ENCODE data around the gene CLEC2A. TPM values are rescaled to one million over a fixed set of nuclear protein-coding genes. Genes with fewer than 3 reads are reported as not detected.

Gene CLEC2A
- total RNA-seq, 1 donor = not detected

- no peak for TF ChIP-seq CTCF (IDR thresholded peaks at IDR 0.05; ENCODE audit: extremely low read depth, low read depth, low read length)
- Histone ChIP-seq H3K36me3 (ENCODE audit: insufficient read depth, low read length) (no peaks in the 10 kb centered on the region), H2AFZ (ENCODE audit: low read length) (no peak overlapping the region), H4K20me1 (ENCODE audit: insufficient read depth, low read length) (no peaks in the 10 kb centered on the region), H3K27me3 (ENCODE audit: insufficient read depth, low read length) (no peaks in the 10 kb centered on the region), H3K4me2 (ENCODE audit: insufficient read depth, low read length) (no peak overlapping the region), H3K4me1 (ENCODE audit: insufficient read depth, low read length) (no peaks in the 10 kb centered on the region), H3K9me3 (ENCODE audit: low read depth, low read length) (peaks cover 5% of the 10 kb centered on the region), H3K27ac (ENCODE audit: low read depth, low read length) (no peak overlapping the region), H3K4me3 (ENCODE audit: insufficient read depth, low read length) (no peak overlapping the region), H3K79me2 (ENCODE audit: insufficient read depth, low read length) (no peaks in the 10 kb centered on the region)
- no peak for DNase-seq (ENCODE audit: insufficient read length, low spot score, missing footprints)
Observed at GRCh38 chr12:9910716-9911421, 21.3 kb downstream of the CLEC2A start.

DNA sequence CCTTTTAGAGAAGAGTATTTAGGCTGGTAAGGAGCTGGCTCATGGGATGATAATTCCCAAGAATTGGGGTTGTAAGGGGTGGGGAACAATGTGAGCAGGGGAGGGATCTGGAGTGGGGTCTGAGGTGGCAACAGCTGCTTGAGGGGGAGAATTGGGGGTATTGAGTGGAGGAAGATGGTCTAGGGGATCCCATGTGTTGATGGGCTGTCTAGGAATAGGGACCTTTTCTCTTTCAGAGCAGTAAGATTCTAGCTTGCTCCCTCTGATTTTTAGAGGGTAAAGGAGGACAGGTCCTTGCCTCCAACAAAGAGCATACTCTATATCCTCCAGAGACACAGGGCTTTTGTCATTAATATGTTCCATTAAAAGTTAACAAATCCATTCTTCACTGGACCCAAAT lies 22.4 kb downstream of the CLEC2A start:
- no peaks in the 10 kb centered on the region for H3K4me1 ChIP-seq (ENCODE audit: insufficient read depth, low read length)
- no peak overlapping the region for H2AFZ ChIP-seq (ENCODE audit: low read length)
- no peaks in the 10 kb centered on the region for H3K79me2 ChIP-seq (ENCODE audit: insufficient read depth, low read length)
- H3K27me3 ChIP-seq (ENCODE audit: insufficient read depth, low read length) = no peaks in the 10 kb centered on the region
- H3K4me3 ChIP-seq (ENCODE audit: insufficient read depth, low read length) = no peak overlapping the region
- H3K36me3 ChIP-seq (ENCODE audit: insufficient read depth, low read length) = no peaks in the 10 kb centered on the region
- TF ChIP-seq CTCF (IDR thresholded peaks at IDR 0.05; ENCODE audit: extremely low read depth, low read depth, low read length) = no peak
- peaks cover 5% of the 10 kb centered on the region for H3K9me3 ChIP-seq (ENCODE audit: low read depth, low read length)
- H3K4me2 ChIP-seq (ENCODE audit: insufficient read depth, low read length) = no peak overlapping the region
- DNase-seq (ENCODE audit: insufficient read length, low spot score, missing footprints) = no peak
- H4K20me1 ChIP-seq (ENCODE audit: insufficient read depth, low read length) = no peaks in the 10 kb centered on the region
- H3K27ac ChIP-seq (ENCODE audit: low read depth, low read length) = no peak overlapping the region

DNA sequence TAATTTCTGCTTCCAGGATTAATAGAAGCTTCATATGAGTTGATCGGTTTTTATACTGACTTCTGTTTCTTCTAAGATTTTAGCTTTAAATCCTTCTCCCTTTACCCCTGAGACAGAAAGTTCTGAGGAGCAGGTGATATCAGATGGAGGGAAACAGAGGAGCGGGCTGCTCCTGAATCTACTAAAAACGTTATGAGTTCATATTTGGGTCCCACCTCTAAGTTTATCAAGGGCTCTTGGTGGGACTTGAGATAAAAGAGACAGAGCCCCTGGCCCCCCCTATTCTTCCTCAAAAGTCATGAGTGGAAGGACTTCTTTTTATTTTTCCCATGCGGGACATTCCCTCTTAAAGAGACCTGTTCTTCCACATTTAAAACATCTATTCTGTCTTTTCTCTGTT lies 23.8 kb downstream of the CLEC2A start:
- Histone ChIP-seq H3K79me2 (ENCODE audit: insufficient read depth, low read length) (no peaks in the 10 kb centered on the region), H3K4me1 (ENCODE audit: insufficient read depth, low read length) (no peaks in the 10 kb centered on the region), H3K9me3 (ENCODE audit: low read depth, low read length) (peaks cover 5% of the 10 kb centered on the region), H3K27me3 (ENCODE audit: insufficient read depth, low read length) (no peaks in the 10 kb centered on the region), H2AFZ (ENCODE audit: low read length) (no peak overlapping the region), H3K36me3 (ENCODE audit: insufficient read depth, low read length) (no peaks in the 10 kb centered on the region), H4K20me1 (ENCODE audit: insufficient read depth, low read length) (no peaks in the 10 kb centered on the region), H3K27ac (ENCODE audit: low read depth, low read length) (no peak overlapping the region), H3K4me2 (ENCODE audit: insufficient read depth, low read length) (no peak overlapping the region), H3K4me3 (ENCODE audit: insufficient read depth, low read length) (no peak overlapping the region)
- no peak for DNase-seq (ENCODE audit: insufficient read length, low spot score, missing footprints)
- no peak for TF ChIP-seq CTCF (IDR thresholded peaks at IDR 0.05; ENCODE audit: extremely low read depth, low read depth, low read length)

- no peaks in the 10 kb centered on the region for H3K27me3 ChIP-seq (ENCODE audit: insufficient read depth, low read length)
- no peak for TF ChIP-seq CTCF (IDR thresholded peaks at IDR 0.05; ENCODE audit: extremely low read depth, low read depth, low read length)
- H3K36me3 ChIP-seq (ENCODE audit: insufficient read depth, low read length) = no peaks in the 10 kb centered on the region
Observed at GRCh38 chr12:9907769-9908168, 24.4 kb downstream of the CLEC2A start.

More at GRCh38 chr12:9907769-9908168, 24.4 kb downstream of the CLEC2A start:
- no peak for DNase-seq (ENCODE audit: insufficient read length, low spot score, missing footprints)
- no peak overlapping the region for H3K4me2 ChIP-seq (ENCODE audit: insufficient read depth, low read length)
- no peak overlapping the region for H2AFZ ChIP-seq (ENCODE audit: low read length)
- no peak overlapping the region for H3K27ac ChIP-seq (ENCODE audit: low read depth, low read length)
- no peak overlapping the region for H3K4me3 ChIP-seq (ENCODE audit: insufficient read depth, low read length)
- H4K20me1 ChIP-seq (ENCODE audit: insufficient read depth, low read length) = no peaks in the 10 kb centered on the region
- peaks cover 5% of the 10 kb centered on the region for H3K9me3 ChIP-seq (ENCODE audit: low read depth, low read length)
- H3K4me1 ChIP-seq (ENCODE audit: insufficient read depth, low read length) = no peaks in the 10 kb centered on the region
- H3K79me2 ChIP-seq (ENCODE audit: insufficient read depth, low read length) = no peaks in the 10 kb centered on the region
